Activated CD8-positive, alpha-beta T cell treated with anti-CD3 and anti-CD28 coated beads, Interleukin-2, amount 10 ng/mL, durations not matched to agents 7 days and 5 days (primary cell): Measurements from ENCODE around the gene SHPK. TPM values are rescaled to one million over a fixed set of nuclear protein-coding genes. Genes with fewer than 3 reads are reported as not detected.

Source experiments
- ATAC-seq: fragments of 150-1000 bp; cut with Tn5 transposase; one replicate; pipeline ENCODE4 v1.10.0; 2021; ENCODE audit warnings: moderate library complexity
- CTCF ChIA-PET: fragments of 350-600 bp; sonication (Branson Sonifier 250); formaldehyde crosslinking; loops from one replicate; lab custom pipeline; 2021; ENCODE audit warnings: antibody characterized with exemption; lab: Charles Lee
- POLR2A ChIA-PET: fragments of 350-600 bp; sonication (Branson Sonifier 250); formaldehyde crosslinking; loops from one replicate; lab custom pipeline; 2021; ENCODE audit warnings: antibody characterized with exemption; lab: Charles Lee
- DNase-seq: peaks from one replicate; pipeline ENCODE4 v3.0.0-alpha.2; 2020
- H3K27ac Mint-ChIP-seq: one replicate; pipeline ENCODE4 v1.8.0; 2021; ENCODE audit warnings: mild to moderate bottlenecking, mixed read lengths
- H3K27me3 Mint-ChIP-seq: one replicate; pipeline ENCODE4 v1.8.0; 2021; ENCODE audit warnings: low read depth, mixed read lengths
- H3K36me3 Mint-ChIP-seq: one replicate; pipeline ENCODE4 v1.8.0; 2021; ENCODE audit warnings: low read depth, mixed read lengths
- H3K4me1 Mint-ChIP-seq: one replicate; pipeline ENCODE4 v1.8.0; 2021; ENCODE audit warnings: low read depth, mixed read lengths
- H3K4me3 Mint-ChIP-seq: one replicate; pipeline ENCODE4 v1.8.0; 2021; ENCODE audit warnings: mild to moderate bottlenecking, mixed read lengths
- H3K9me3 Mint-ChIP-seq: one replicate; pipeline ENCODE4 v1.8.0; 2022; ENCODE audit warnings: mixed read lengths; ENCODE audit not compliant: insufficient read depth
- total RNA-seq, 2 experiments: library from RNA; stranded (reverse); gene quantifications; one replicate each; pipeline ENCODE4 v1.2.3, GENCODE V29; 2021

The SHPK gene
- total RNA-seq, 2 experiments from 2014 or later = 12.0 to 12.5 TPM

DNA sequence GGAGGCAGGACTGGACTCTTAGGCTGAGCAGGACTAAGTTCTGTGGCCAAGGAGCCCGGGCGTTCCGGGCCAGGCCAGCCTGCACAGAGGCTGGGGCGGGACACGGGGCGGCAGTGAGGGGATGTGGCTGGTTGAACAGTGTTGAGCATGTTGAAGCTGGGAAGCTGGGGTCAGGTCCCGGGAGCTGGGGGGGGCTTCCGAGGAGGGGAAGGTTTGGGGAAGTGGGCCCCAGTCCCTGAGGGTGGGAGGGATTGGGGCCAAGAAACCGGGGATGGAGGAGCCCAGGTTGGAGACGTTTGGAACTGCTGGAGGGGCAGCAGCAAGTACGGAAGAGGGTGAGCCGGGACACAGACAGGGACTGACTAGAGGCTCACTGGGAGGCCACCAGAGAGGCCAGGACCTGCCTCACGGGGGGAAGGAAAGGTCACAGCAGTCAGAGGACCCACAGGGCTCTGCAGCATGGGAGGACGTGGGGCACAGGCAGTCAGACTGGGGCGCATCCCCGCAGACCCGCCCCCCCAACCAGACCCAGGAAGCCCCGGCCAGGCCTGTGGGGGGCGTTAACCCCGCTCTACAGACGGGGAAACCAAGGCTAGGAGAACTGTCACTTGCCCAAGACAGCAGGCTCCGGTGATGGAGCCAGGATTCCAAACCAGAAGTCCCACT lies 22.9 kb upstream of the SHPK start:
- POLR2A ChIA-PET = interaction anchor here (1.6 kb wide), 1 partner anchor 9 kb away, joined by 4 read pairs; no protein-coding TSS in a partner anchor
- Mint-ChIP-seq H3K4me1 (no peaks in the 10 kb centered on the region), H3K27me3 (no peaks in the 10 kb centered on the region), H3K27ac (no peak overlapping the region), H3K4me3 (no peak overlapping the region), H3K9me3 (no peaks in the 10 kb centered on the region), H3K36me3 (no peaks in the 10 kb centered on the region)
- ATAC-seq (no peak), DNase-seq (no peak)
- CTCF ChIA-PET = interaction anchor here (1.8 kb wide), 1 partner anchor 11 kb away, joined by 6 read pairs; no protein-coding TSS in a partner anchor

DNA sequence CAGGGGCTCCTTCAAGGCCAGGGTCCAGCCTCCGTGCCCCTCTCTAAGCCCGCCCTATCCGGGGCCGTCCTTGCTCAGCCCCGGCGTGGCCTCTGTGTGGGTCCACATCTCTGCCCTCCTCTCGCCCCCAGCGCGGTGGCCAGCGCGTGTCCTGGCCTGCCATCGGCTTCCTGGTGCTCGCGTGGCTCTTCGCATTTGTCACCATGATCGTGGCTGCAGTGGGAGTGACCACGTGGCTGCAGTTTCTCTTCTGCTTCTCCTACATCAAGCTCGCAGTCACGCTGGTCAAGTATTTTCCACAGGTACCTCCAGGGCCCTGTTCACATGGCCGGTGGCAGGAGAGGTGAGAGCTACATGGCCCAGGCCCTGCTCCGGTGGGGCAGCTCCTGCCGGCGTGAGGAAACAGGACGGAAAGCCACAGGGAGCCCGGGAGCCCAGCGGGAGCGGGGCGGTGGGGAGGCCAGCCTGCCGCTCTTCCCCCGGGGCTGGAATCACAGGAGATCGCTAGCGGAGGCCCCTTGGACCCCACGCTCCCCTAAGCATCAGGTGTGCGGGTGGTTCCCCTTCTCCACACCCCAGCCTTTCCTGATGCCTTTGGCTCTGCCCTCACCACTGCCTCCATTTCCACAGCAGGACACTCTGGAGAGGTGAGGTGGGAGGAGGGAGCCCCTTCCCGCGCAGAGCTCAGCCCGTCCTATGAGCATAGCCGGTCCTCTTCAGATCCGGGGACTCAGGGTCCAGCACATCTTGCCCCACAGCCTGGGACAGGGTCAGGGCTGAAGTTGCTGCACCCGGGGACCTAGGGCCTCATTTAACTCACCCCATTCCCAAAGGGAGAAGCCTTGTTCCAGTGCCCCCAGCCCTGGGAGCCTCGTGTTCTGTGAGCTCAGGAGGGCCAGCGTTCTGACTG lies 22.1 kb upstream of the SHPK start:
- ChIA-PET POLR2A (interaction anchor here (0.9 kb wide), 1 partner anchor 11 kb away, joined by 5 read pairs; no protein-coding TSS in a partner anchor), CTCF (no interaction called here)
- DNase-seq (no peak), ATAC-seq (no peak)
- Mint-ChIP-seq H3K36me3 (no peaks in the 10 kb centered on the region), H3K27ac (no peak overlapping the region), H3K4me1 (no peaks in the 10 kb centered on the region), H3K27me3 (no peaks in the 10 kb centered on the region), H3K4me3 (no peak overlapping the region), H3K9me3 (no peaks in the 10 kb centered on the region)

DNA sequence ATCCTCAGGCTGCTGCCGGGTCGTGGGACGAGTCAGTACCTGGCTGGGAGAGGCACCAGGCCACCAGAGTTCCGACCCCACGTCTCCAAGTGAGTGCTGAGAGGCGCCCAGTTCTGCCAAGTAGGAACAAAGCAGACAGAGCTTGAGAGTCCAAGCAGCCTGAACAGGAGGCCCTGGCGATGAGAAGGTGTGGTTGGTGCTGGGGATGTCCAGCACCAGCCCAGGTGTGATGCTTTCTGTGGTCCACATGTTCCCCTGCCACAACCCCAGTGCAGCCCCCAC lies 21.5 kb upstream of the SHPK start:
- ChIA-PET CTCF (no interaction called here), POLR2A (interaction anchor here (0.9 to 1.6 kb wide), 2 partner anchors 10 to 11 kb away, joined by 3 to 5 read pairs; no protein-coding TSS in a partner anchor)
- Mint-ChIP-seq H3K27ac (no peak overlapping the region), H3K27me3 (no peaks in the 10 kb centered on the region), H3K36me3 (no peaks in the 10 kb centered on the region), H3K9me3 (no peaks in the 10 kb centered on the region), H3K4me3 (no peak overlapping the region), H3K4me1 (no peaks in the 10 kb centered on the region)
- ATAC-seq (no peak), DNase-seq (no peak)

DNA sequence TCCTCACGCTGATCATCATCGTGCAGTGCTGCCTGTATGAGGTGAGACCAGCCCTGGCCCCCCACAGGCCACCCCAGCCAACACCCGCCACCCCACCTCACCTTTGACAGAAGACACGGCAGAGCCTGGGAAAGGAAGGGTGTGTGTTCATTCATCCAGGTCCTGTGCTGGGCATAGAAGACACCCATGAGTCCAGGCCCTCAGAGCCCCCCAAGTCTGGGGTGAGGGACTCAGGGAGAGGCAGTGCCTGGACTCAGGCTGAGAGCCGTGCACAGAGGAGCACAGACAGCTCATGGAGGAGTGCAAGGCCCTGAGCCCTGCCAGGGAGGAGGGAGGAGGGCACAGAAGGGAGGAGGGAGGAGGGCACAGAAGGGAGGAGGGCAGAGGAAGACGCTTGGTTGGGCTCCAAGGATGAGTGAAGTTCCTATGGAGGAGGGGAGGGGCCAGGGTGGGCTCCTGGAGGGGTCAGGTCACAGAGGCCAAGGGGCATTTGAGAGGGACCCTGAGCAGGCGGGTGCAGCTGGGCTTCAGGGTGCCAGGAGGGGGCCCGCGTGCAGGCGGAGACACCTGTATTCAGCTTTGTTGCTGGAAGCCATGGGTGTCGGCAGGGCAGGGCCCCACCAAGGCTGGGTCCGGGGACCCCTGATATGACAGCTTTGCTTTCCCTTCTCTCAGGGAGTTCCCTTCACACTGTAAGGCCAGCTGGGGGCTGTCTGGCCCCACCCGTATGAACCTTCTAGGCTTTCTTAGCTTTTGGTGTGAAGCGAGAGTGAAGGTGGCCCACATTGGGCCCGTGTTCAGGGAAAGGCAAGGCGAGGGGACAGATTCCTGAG lies 20.9 kb upstream of the SHPK start:
- CTCF ChIA-PET = no interaction called here
- Mint-ChIP-seq H3K9me3 (no peaks in the 10 kb centered on the region), H3K4me3 (no peak overlapping the region), H3K27me3 (no peaks in the 10 kb centered on the region), H3K36me3 (no peaks in the 10 kb centered on the region), H3K4me1 (no peaks in the 10 kb centered on the region), H3K27ac (no peak overlapping the region)
- no peak for DNase-seq
- POLR2A ChIA-PET = interaction anchor here (1.6 kb wide), 1 partner anchor 9 kb away, joined by 3 read pairs; no protein-coding TSS in a partner anchor
- no peak for ATAC-seq

DNA sequence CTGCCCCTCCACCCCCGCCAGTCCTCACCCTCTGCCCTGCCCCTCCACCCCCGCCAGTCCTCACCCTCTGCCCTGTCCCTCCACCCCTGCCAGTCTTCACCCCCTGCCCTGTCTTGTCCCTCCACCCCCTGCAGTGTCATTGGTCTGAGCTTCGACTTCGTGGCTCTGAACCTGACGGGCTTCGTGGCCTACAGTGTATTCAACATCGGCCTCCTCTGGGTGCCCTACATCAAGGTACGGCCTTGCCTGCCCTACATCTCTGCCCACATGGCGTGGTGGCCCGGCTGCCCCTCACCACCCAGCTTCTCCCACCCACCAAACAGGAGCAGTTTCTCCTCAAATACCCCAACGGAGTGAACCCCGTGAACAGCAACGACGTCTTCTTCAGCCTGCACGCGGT lies 20.3 kb upstream of the SHPK start:
- no peak overlapping the region for H3K4me3 Mint-ChIP-seq
- no peak for DNase-seq
- no peaks in the 10 kb centered on the region for H3K27me3 Mint-ChIP-seq
- H3K9me3 Mint-ChIP-seq = no peaks in the 10 kb centered on the region
- H3K36me3 Mint-ChIP-seq = no peaks in the 10 kb centered on the region
- CTCF ChIA-PET = no interaction called here
- ATAC-seq = no peak
- POLR2A ChIA-PET = interaction anchor here (1.6 kb wide), 1 partner anchor 9 kb away, joined by 3 read pairs; no protein-coding TSS in a partner anchor
- H3K4me1 Mint-ChIP-seq = no peaks in the 10 kb centered on the region
- H3K27ac Mint-ChIP-seq = no peak overlapping the region

DNA sequence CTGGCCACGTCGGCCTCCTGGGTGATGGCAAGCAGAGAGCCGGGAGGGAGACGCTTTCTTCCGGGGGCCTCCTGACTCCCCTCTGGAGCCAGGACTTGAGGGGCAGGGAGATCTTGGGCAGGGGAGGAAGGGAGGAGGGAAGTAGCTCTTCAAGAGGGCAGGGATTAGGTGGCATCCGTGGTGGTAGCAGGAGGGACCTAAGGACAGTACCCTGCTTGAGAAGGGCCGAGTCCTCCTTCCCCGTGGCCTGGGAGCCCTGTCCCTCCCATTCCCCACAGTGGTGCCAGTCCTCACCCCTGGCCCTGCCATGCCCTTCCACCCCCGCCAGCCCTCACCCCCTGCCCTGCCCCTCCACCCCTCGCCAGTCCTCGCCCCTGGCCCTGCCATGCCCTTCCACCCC lies 19.7 kb upstream of the SHPK start:
- Mint-ChIP-seq H3K4me3 (no peak overlapping the region), H3K27me3 (no peaks in the 10 kb centered on the region), H3K27ac (no peak overlapping the region), H3K9me3 (no peaks in the 10 kb centered on the region), H3K36me3 (no peaks in the 10 kb centered on the region), H3K4me1 (no peaks in the 10 kb centered on the region)
- ATAC-seq (no peak), DNase-seq (no peak)
- ChIA-PET POLR2A (interaction anchor here (1.6 kb wide), 1 partner anchor 8 kb away, joined by 3 read pairs; no protein-coding TSS in a partner anchor), CTCF (no interaction called here)

DNA sequence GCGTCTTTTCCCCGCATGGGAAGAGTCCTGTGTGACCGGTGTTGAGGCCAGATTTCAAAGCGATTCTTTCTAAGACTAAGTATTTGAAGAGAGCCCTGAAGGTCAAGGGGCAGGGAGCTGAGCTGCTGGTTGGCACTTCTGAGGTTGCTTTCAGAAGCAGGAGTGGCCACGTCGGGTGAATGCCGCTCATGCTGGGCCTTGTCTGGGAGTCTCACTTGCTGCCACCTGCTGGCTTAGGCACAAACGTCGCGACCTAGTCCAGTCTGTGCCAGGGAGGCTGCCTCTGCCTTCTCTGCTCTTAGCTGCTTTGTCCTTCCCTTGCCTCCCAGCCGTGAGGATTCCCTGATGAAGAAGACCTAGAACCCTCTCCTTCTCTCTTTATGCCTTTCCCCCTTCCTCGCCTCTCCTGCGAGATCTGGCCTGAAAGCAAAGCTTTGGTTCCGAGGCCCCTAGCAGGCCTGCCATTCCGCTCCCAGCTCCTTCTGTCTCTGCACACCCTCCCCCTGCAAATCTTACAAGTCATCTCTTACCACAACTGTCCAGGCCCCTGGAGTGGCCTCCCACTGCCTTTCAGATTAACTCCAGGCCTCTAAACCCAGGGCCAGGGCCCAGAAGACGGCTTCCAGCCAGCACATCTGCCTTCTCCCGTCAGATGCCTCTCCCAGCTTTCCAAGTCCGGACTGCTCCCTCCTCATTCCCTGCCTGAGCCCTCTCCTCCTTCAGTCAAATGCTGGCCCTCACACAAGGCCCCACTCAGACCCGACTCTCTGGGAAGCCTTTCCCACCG lies 11.9 kb upstream of the SHPK start:
- H3K4me3 Mint-ChIP-seq = no peak overlapping the region
- H3K9me3 Mint-ChIP-seq = no peaks in the 10 kb centered on the region
- H3K27me3 Mint-ChIP-seq = no peaks in the 10 kb centered on the region
- DNase-seq (peak; percentile 65), ATAC-seq (peak; percentile 89)
- peaks cover 5% of the 10 kb centered on the region for H3K36me3 Mint-ChIP-seq
- POLR2A ChIA-PET = interaction anchor here (1.1 kb wide), 1 partner anchor 9 kb away, joined by 3 read pairs; no protein-coding TSS in a partner anchor
- CTCF ChIA-PET = interaction anchor here (0.6 to 3.2 kb wide), 12 partner anchors 8 to 599 kb away, joined by 3 to 20 read pairs (median 4); partner anchors contain the start of genes CTNS and SHPK
- H3K27ac Mint-ChIP-seq = no peak overlapping the region
- peaks cover 2% of the 10 kb centered on the region for H3K4me1 Mint-ChIP-seq

DNA sequence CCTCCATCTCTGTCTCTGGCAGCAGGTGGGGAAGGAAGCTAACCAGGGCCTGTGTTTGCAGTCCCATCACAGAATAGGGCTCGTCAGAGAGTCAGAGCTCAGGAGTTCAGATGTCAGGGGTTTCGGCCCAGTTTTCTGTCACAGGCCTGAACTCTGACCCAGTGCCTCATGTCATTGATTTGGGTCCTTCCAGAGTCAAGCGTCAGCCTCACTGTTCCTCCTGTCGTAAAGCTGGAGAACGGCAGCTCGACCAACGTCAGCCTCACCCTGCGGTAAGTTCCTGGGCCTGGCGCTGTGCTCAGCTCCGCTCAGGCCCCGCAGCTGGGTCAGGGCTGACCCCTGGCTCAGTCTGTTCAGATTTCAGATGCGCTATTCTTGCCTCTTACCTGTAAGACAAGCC lies 11.2 kb upstream of the SHPK start:
- H3K36me3 Mint-ChIP-seq = peaks cover 5% of the 10 kb centered on the region
- H3K27me3 Mint-ChIP-seq = no peaks in the 10 kb centered on the region
- H3K27ac Mint-ChIP-seq = no peak overlapping the region
- no peak for DNase-seq
- ATAC-seq = no peak
- ChIA-PET POLR2A (interaction anchor here (1.1 kb wide), 1 partner anchor 9 kb away, joined by 3 read pairs; no protein-coding TSS in a partner anchor), CTCF (interaction anchor here (1.2 to 3.2 kb wide), 7 partner anchors 12 to 599 kb away, joined by 3 to 20 read pairs (median 5); partner anchors contain the start of genes CTNS and SHPK)
- no peaks in the 10 kb centered on the region for H3K9me3 Mint-ChIP-seq
- H3K4me3 Mint-ChIP-seq = no peak overlapping the region
- H3K4me1 Mint-ChIP-seq = peaks cover 2% of the 10 kb centered on the region

DNA sequence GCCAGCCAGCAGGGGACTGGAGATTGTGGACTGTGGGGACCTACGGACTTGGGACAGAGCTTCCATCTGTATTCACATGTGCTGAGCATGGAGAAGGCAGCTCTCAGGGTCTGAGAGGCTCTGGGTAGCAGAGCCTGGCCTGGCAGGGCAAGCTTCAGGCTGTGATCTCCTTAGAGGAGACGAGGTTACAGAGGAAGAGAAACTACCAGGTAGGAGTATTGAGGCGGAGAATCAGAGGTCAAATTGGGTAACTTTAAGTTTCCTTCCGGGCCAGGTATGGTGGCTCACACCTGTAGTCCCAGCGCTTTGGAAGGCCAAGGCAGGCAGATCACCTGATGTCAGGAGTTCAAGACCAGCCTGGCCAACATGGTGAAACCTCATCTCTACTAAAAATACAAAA lies 9.3 kb upstream of the SHPK start:
- DNase-seq = no peak
- Mint-ChIP-seq H3K9me3 (no peaks in the 10 kb centered on the region), H3K4me3 (no peak overlapping the region), H3K27me3 (no peaks in the 10 kb centered on the region), H3K4me1 (peaks cover 10% of the 10 kb centered on the region), H3K36me3 (peaks cover 6% of the 10 kb centered on the region), H3K27ac (no peak overlapping the region)
- no peak for ATAC-seq
- CTCF ChIA-PET = no interaction called here
- POLR2A ChIA-PET = no interaction called here

DNA sequence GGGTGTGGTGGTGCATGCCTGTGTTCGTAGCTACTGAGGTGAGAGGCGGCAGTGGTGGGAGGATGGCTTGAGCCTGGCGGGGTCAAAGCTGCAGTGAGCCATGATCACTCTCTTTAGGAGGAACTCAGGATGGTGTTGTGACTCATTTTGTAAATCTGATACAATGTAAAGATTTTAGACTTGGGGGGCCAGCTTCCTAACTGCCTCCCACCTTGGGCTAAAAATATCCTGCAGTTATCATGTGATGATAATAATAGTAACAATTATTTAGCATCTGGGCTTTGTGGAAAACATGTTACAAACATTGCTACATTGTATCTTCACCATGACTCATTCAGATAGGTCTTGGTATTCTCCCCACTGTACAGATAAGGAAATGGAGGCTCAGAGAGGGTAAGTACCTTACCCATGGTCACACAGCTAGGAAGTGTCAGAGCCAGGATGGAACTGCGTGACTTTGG lies 7.9 kb upstream of the SHPK start:
- POLR2A ChIA-PET = no interaction called here
- H3K4me1 Mint-ChIP-seq = peaks cover 21% of the 10 kb centered on the region
- peaks cover 7% of the 10 kb centered on the region for H3K36me3 Mint-ChIP-seq
- H3K27me3 Mint-ChIP-seq = no peaks in the 10 kb centered on the region
- H3K4me3 Mint-ChIP-seq = no peak overlapping the region
- CTCF ChIA-PET = interaction anchor here (0.8 kb wide), 1 partner anchor 595 kb away, joined by 4 read pairs; no protein-coding TSS in a partner anchor
- H3K9me3 Mint-ChIP-seq = no peaks in the 10 kb centered on the region
- ATAC-seq (no peak), DNase-seq (no peak)
- H3K27ac Mint-ChIP-seq = no peak overlapping the region
